Gastroesophageal sphincter (tissue), 3 donors: Measurements from ENCODE around the gene TM9SF1.

Source experiments
- CTCF ChIP-seq, 4 experiments: fragments of 200-600 bp in 2 of 4; fragments of 450-650 bp in 2 of 4; sonication (generic) in 1 of 4; IDR thresholded peaks; one replicate each; pipeline ENCODE4 v1.5.1; 2017 to 2019; ENCODE audit warnings: antibody characterized with exemption in 4 of 4, mild to moderate bottlenecking in 2 of 4, moderate library complexity in 2 of 4
- POLR2A ChIP-seq, 2 donors: fragments of 450-650 bp; IDR thresholded peaks; one replicate each; pipeline ENCODE4 v1.6.1; 2017; ENCODE audit warnings: antibody characterized with exemption in 2 of 2, mild to moderate bottlenecking in 2 of 2, moderate library complexity in 1 of 2

GRCh38 chr14:24144451-24144850, 50.8 kb downstream of the TM9SF1 start:
- TF ChIP-seq CTCF (IDR thresholded peaks at IDR 0.05) (no peak), POLR2A (IDR thresholded peaks at IDR 0.05) (no peak)
